RPMI8226 (cell line): Measurements from ENCODE around the gene TSKU.
"Not testable (repeated sequence)": the region's sequence is repeated elsewhere in the genome, so short reads cannot be mapped to it uniquely, and the experiment has no call there.

Experiments
- DNase-seq: peaks from one replicate; pipeline ENCODE4 v3.0.0-alpha.2; 2015

TSKU gene

DNA sequence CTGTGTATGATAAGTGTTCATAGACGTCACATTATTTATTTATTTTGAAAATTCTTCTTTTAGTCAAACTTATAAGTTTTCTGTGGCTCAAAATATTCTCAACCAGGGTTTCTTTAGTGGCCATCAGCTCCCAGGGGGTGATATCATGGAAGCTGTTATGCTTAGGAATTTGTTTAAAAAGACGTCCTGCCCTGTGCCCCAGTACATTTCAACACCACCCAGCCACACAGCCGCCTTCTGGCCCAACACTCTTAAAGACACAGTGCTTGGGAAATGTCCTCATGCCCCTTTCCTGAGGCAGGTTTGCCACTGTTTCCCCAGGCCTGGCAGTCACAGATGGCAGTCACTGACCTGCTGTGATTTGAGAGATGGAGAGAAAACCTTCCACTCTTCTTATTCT, 19.9 kb downstream of the TSKU start:
- DNase-seq, result no peak

GRCh38 chr11:76803811-76804600, 20.9 kb downstream of the TSKU start:
- no peak for DNase-seq

DNA sequence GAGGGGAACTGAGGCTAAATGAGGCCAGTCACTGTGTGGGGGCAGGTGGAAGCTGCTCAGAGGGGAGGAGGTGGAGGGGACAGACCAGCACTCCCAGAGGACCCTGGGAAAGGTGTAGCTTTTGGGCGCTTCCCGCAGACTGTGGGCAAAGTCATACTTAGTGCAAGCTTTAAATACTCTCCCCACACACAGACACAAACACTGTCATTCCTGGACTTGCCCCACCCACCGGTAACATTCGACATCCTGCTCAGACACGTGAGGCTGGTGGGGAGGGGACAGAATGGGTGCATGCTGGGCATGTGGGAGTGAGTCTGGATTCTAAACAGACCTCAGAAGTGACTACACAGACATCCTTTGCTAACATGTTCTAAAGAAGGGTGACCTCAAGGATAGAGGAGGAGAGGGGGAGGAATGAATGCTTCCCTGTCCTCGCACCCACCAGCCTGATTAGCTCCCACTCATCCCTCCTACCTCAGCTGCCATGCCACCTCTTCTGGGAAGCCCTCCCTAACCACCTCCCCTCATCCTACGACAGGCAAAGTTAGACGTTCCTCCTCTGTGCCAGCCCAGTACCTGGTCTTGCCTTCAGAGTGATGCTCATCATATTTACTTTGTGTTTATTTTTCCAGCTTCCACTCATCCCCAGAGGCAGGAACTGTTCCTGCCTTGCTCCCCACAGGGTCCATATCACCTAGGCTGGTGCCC, 22.2 kb downstream of the TSKU start:
- no peak for DNase-seq

DNA sequence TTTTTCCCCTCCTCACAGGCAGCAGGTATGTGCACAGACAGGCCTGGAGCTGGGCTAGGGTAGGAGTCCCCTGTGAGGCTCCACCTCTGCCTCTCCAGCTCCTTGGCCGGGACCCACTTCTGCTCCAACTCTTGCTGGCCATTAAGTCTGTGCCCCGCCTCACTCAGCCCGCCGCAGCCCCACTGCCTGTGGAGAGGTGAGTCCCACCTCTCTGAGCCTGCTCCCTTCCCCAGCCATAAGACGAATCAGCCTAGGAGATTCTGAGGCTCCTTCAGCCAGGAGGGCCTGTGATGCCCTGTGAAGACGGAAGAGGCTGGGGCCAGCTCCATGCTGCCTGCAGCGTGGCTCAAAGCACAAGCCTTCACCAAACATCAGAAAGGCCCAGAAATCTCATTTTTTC, 23.0 kb downstream of the TSKU start:
- no peak for DNase-seq

GRCh38 chr11:76806608-76807205, 23.6 kb downstream of the TSKU start:
- no peak for DNase-seq

GRCh38 chr11:76807206-76807875, 24.2 kb downstream of the TSKU start:
- peak; percentile 90 for DNase-seq

- no peak for DNase-seq
These were observed 25.0 kb downstream of the TSKU start for GRCh38 chr11:76808171-76808570.

- DNase-seq, result no peak
These were observed 25.8 kb downstream of the TSKU start for GRCh38 chr11:76808996-76809395.

DNA sequence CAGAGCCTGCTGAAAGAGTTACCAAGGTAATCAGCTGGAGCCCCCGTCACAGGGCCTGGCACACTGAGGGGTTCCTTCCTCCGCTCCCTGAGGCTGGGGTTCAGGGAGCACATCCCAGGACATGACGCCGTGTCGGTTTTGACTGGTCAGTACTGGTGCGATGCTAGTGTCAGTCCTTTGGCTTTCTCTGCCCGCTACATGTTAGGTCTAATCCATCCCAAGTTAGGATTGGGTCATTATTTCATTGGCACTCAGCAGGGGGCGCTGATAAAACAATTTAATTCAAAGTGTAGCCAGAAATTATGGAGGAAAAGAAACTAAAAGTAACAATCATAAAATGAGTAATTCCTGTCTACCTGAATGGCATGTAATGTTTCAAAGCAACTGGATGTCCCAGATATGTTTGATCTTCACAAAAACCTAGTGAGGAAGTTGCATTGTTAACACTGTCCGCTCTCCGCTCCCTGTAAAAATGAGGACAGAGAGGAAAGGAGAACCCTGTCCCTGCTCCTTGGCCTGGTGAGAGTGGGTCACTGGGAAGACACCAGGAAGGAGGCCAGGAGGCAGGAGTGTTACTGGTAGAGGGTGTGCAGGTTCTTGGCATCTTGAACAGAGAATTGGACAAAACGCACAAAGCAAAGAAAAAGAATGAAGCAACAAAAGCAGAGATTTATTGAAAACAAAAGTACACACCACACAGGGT, 27.1 kb downstream of the TSKU start:
- peak; percentile 62 for DNase-seq

- DNase-seq, result no peak
These were observed 28.1 kb downstream of the TSKU start for GRCh38 chr11:76811259-76811658.

GRCh38 chr11:76814414-76814813, 31.3 kb downstream of the TSKU start:
- DNase-seq, result no peak

GRCh38 chr11:76815678-76816077, 32.5 kb downstream of the TSKU start:
- DNase-seq, result not testable (repeated sequence)

DNA sequence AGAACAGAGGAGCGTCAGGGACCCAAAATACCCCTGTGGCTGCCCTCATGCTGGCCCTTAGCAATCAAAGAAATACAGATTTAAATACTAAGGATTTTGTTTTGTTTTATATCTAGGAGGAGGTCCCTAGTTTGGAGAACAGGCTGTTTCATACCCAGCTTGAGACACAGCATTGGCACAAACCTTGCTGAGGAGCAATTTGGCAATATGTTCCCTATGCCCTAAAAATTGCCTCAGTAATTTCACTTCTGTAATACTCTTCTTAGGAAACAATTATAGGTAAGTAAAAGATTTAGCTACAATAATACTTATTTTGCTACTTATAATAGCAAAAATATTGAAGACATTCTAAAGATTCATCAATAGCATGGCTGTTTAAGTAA, 37.0 kb downstream of the TSKU start:
- DNase-seq, result no peak

DNA sequence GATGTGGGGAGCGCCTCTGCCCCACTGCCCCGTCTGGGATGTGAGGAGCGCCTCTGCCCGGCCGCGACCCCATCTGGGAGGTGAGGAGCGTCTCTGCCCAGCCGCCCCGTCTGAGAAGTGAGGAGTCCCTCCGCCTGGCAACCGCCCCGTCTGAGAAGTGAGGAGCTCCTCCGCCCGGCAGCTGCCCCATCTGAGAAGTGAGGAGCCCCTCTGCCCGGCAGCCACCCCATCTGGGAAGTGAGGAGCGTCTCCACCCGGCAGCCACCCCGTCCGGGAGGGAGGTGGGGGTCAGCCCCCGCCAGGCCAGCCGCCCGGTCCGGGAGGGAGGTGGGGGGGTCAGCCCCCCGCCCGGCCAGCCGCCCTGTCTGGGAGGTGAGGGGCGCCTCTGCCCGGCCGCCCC, 38.2 kb downstream of the TSKU start:
- not testable (repeated sequence) for DNase-seq

GRCh38 chr11:76822406-76822805, 39.2 kb downstream of the TSKU start:
- DNase-seq, result no peak

- no peak for DNase-seq
These were observed 40.4 kb downstream of the TSKU start for GRCh38 chr11:76823481-76824028.

- DNase-seq, result no peak
These were observed 41.2 kb downstream of the TSKU start for GRCh38 chr11:76824083-76824939.

DNA sequence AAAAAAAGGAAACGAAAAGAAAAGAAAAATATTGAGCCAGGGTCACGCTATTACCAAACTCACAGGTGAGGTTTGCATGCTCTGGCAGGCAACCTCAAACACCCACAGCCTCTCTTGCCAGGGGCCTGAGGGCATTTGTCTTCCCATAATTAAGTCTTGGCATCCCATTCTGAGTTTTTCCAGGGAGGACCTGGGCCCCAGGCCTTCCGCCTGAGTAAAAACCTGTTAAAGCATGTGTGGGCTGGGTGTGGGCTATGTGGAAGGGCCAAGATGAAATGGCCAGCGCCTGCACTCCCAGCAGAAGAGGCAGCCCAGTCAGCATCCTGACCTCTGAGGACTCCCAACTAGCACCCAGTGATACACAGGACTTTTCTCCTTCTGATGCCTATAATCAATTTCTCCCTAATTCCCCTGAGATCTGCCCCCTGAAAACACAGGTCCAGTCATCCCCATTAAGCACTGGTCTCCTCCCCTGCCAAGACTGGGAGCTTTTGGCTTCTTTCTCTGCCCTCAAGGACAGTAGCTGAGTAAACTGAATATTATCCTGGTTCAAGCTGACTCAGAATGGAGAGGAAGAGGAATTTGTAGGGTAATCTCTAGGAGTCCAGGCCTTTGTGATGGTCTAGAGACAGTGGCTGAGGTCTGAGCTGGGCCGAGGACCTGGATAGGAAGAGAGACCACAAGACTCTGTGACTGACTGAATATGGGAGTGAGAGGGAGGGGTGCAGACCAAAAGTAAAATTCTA, 42.0 kb downstream of the TSKU start:
- DNase-seq, result no peak

DNA sequence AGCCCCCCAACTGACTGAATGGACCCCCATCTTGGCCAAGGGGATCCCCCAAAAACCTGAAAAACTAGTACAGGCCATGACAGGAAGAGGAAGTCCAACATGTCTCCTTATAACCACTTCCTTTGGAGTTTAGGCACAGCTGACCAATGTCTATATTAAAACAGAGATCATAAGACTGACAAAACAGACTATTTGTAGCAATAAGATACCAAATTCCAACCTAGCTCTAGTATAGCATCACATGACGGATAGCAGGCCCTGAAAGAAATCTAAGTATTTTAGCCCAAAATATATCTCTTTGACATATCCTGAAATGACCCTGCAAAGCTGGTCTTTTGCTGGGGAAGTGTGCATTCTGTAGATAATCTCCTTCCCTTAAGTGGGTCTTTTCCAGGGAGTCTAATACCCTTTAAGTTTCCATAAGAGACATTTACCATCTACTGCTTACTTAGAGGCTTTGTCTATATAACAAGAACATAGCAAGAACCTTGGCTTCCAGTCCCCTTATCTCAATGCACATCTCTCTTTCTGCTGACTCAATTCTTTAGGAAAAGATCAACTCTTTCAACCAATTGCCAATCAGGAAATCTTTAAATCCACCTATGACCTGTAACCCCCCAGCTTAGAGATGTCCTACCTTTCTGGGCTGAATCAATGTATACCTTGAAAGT, 42.7 kb downstream of the TSKU start:
- no peak for DNase-seq

GRCh38 chr11:76826508-76826907, 43.4 kb downstream of the TSKU start:
- DNase-seq, result not testable (repeated sequence)
